GM19023 (cell line): ENCODE data around the gene MTM1.
A peak's percentile ranks its signal among the peaks of the same experiment; 100 is the strongest.

Experiments used
- ATAC-seq: cut with Tn5 transposase; IDR thresholded peaks from one replicate; pipeline ENCODE4 v1.9.1; 2021; ENCODE audit warnings: mild to moderate bottlenecking, moderate library complexity; ENCODE audit not compliant: unreplicated experiment

The MTM1 gene

GRCh38 chrX:150568320-150569154, at the start of gene MTM1:
Gene MTM1, plus strand, starts transcription at chrX:150568621. Its CDS starts 23,994 bp downstream, at chrX:150592615.
- ATAC-seq: peak; percentile 90

GRCh38 chrX:150522494-150522893, 45.9 kb upstream of the MTM1 start:
- no peak for ATAC-seq

- ATAC-seq: no peak
Observed at GRCh38 chrX:150525061-150525919, 43.1 kb upstream of the MTM1 start.

GRCh38 chrX:150526692-150527091, 41.7 kb upstream of the MTM1 start:
- no peak for ATAC-seq

- no peak for ATAC-seq
Observed at GRCh38 chrX:150527108-150527507, 41.3 kb upstream of the MTM1 start.

- ATAC-seq: no peak
Observed at GRCh38 chrX:150529587-150529986, 38.8 kb upstream of the MTM1 start.

- no peak for ATAC-seq
Observed at GRCh38 chrX:150530821-150531220, 37.6 kb upstream of the MTM1 start.

- ATAC-seq: no peak
Observed at GRCh38 chrX:150531467-150531866, 37.0 kb upstream of the MTM1 start.

- no peak for ATAC-seq
Observed at GRCh38 chrX:150533863-150534262, 34.6 kb upstream of the MTM1 start.

- no peak for ATAC-seq
Observed at GRCh38 chrX:150536455-150537116, 31.8 kb upstream of the MTM1 start.

- no peak for ATAC-seq
Observed at GRCh38 chrX:150537851-150538250, 30.6 kb upstream of the MTM1 start.

GRCh38 chrX:150540965-150541364, 27.5 kb upstream of the MTM1 start:
- ATAC-seq: no peak

- ATAC-seq: peak; percentile 36
Observed at GRCh38 chrX:150542846-150543229, 25.6 kb upstream of the MTM1 start.

- peak; percentile 53 for ATAC-seq
Observed at GRCh38 chrX:150543230-150544155, 24.9 kb upstream of the MTM1 start.

GRCh38 chrX:150544222-150544787, 24.1 kb upstream of the MTM1 start:
- ATAC-seq: no peak

GRCh38 chrX:150544835-150545770, 23.3 kb upstream of the MTM1 start:
- no peak for ATAC-seq

- ATAC-seq: no peak
Observed at GRCh38 chrX:150546711-150547153, 21.7 kb upstream of the MTM1 start.

- peak; percentile 47 for ATAC-seq
Observed at GRCh38 chrX:150547375-150548115, 20.9 kb upstream of the MTM1 start.
